Neural cell (in vitro differentiated cells): ENCODE data around the gene CDRT15. TPM values are rescaled to one million over a fixed set of nuclear protein-coding genes. Genes with fewer than 3 reads are reported as not detected.

ENCODE experiments used
- H2AFZ ChIP-seq: fragments of 200-600, 300-800 bp; sonication (generic), shearing (Covaris generic); 2 replicates; pipeline ENCODE4 v1.6.0; 2014; ENCODE audit warnings: low read depth, mild to moderate bottlenecking, antibody characterized with exemption, low read length, moderate library complexity
- H3F3A ChIP-seq: fragments of 200-600 bp; shearing (Covaris generic); 2 replicates; pipeline ENCODE4 v1.6.1; 2016; ENCODE audit warnings: mild to moderate bottlenecking, moderate library complexity, mixed read lengths, antibody characterized with exemption, low read length; ENCODE audit not compliant: insufficient read depth, poor library complexity, severe bottlenecking
- H3K27ac ChIP-seq: fragments of 200-600, 300-800 bp; sonication (generic), shearing (Covaris generic); 2 replicates; pipeline ENCODE4 v1.5.1; 2014; ENCODE audit warnings: mild to moderate bottlenecking, low read length, moderate library complexity
- H3K27me3 ChIP-seq: fragments of 300-800, 200-600 bp; sonication (generic), shearing (Covaris generic); 2 replicates; pipeline ENCODE4 v1.6.0; 2014; ENCODE audit warnings: mild to moderate bottlenecking, low read depth, low read length, moderate library complexity; ENCODE audit not compliant: insufficient read depth
- H3K36me3 ChIP-seq: fragments of 300-800, 200-600 bp; sonication (generic), shearing (Covaris generic); 2 replicates; pipeline ENCODE4 v1.5.1; 2014; ENCODE audit warnings: mild to moderate bottlenecking, antibody characterized with exemption, low read length, moderate library complexity; ENCODE audit not compliant: insufficient read depth
- H3K4me2 ChIP-seq: fragments of 300-800, 200-600 bp; sonication (generic), shearing (Covaris generic); 2 replicates; pipeline ENCODE4 v1.6.0; 2014; ENCODE audit warnings: mild to moderate bottlenecking, low read length
- H3K4me3 ChIP-seq: fragments of 300-800, 200-600 bp; sonication (generic), shearing (Covaris generic); 2 replicates; pipeline ENCODE4 v1.5.1; 2014; ENCODE audit warnings: mild to moderate bottlenecking, low read length, moderate library complexity
- H3K79me2 ChIP-seq: fragments of 200-600 bp; shearing (Covaris generic); replicated peaks from 2 replicates; pipeline ENCODE4 v1.6.0; 2014; ENCODE audit warnings: mild to moderate bottlenecking, low read length, moderate library complexity; ENCODE audit not compliant: insufficient read depth
- H3K9ac ChIP-seq: fragments of 300-800, 200-600 bp; sonication (generic), shearing (Covaris generic); 2 replicates; pipeline ENCODE4 v1.6.1; 2016; ENCODE audit warnings: mild to moderate bottlenecking, low read length, mixed read lengths
- H3K9me2 ChIP-seq: fragments of 200-600 bp; shearing (Covaris generic); 2 replicates; pipeline ENCODE4 v1.6.1; 2016; ENCODE audit warnings: mild to moderate bottlenecking, low read length, mixed read lengths; ENCODE audit not compliant: insufficient read depth
- H3K9me3 ChIP-seq: fragments of 200-600, 300-800 bp; sonication (generic), shearing (Covaris generic); 2 replicates; pipeline ENCODE4 v1.6.1; 2016; ENCODE audit warnings: mild to moderate bottlenecking, mixed run types, low read length, moderate library complexity, mixed read lengths
- H4K20me1 ChIP-seq: fragments of 200-600 bp; shearing (Covaris generic); 2 replicates; pipeline ENCODE4 v1.6.1; 2016; ENCODE audit warnings: mild to moderate bottlenecking, mixed run types; ENCODE audit not compliant: insufficient read depth
- CTCF ChIP-seq: fragments of 450-650 bp; IDR thresholded peaks from 2 replicates; pipeline ENCODE4 v1.5.1; 2014; ENCODE audit warnings: antibody characterized with exemption, mild to moderate bottlenecking, moderate library complexity; ENCODE audit not compliant: poor library complexity, severe bottlenecking
- EP300 ChIP-seq: fragments of 450-650 bp; conservative IDR thresholded peaks from 2 replicates; pipeline ENCODE4 v1.6.1; 2014; ENCODE audit warnings: antibody characterized with exemption, mild to moderate bottlenecking, moderate library complexity; ENCODE audit not compliant: poor library complexity, severe bottlenecking
- EZH2 ChIP-seq: fragments of 200-600, 300-800 bp; shearing (Covaris generic), sonication (generic); IDR thresholded peaks from 2 replicates; pipeline ENCODE4 v1.6.1; 2014; ENCODE audit warnings: antibody characterized with exemption, low read length, borderline replicate concordance, mild to moderate bottlenecking; ENCODE audit not compliant: insufficient read depth, poor library complexity, severe bottlenecking
- MXI1 ChIP-seq: fragments of 450-650 bp; conservative IDR thresholded peaks from 2 replicates; pipeline ENCODE4 v1.6.1; 2014; ENCODE audit warnings: antibody characterized with exemption, mild to moderate bottlenecking; ENCODE audit not compliant: poor library complexity, severe bottlenecking
- POLR2AphosphoS5 ChIP-seq: IDR thresholded peaks from 2 replicates; pipeline ENCODE4 v1.6.1; 2012
- RAD21 ChIP-seq: fragments of 450-650 bp; conservative IDR thresholded peaks from 2 replicates; pipeline ENCODE4 v1.6.1; 2014; ENCODE audit warnings: antibody characterized with exemption, mild to moderate bottlenecking, moderate library complexity
- REST ChIP-seq: IDR thresholded peaks from 2 replicates; pipeline ENCODE4 v1.6.1; 2012; ENCODE audit warnings: borderline replicate concordance
- SMC3 ChIP-seq: fragments of 450-650 bp; conservative IDR thresholded peaks from 2 replicates; pipeline ENCODE4 v1.6.1; 2014; ENCODE audit warnings: antibody characterized with exemption, mild to moderate bottlenecking, moderate library complexity; ENCODE audit not compliant: poor library complexity
- TAF1 ChIP-seq: IDR thresholded peaks from 2 replicates; pipeline ENCODE4 v1.6.1; 2012; ENCODE audit warnings: low read depth
- polyA plus RNA-seq: library from polyadenylated mRNA; depleted of rRNA; stranded (reverse); fragments of >200 nt; gene quantifications from 2 replicates; pipeline ENCODE4 v1.2.3, GENCODE V29; 2014

CDRT15 gene
- polyA plus RNA-seq, 1 donor from 2014 or later: not detected

GRCh38 chr17:14209215-14209614 lies 27.4 kb downstream of the CDRT15 start:
- Histone ChIP-seq H2AFZ (no peak overlapping the region), H3K9me3 (no peaks in the 10 kb centered on the region), H3K36me3 (no peaks in the 10 kb centered on the region), H3K9me2 (no peaks in the 10 kb centered on the region), H3K4me2 (no peak overlapping the region), H3K27ac (no peak overlapping the region), H3K9ac (no peak overlapping the region), H4K20me1 (no peaks in the 10 kb centered on the region), H3F3A (no peaks in the 10 kb centered on the region), H3K79me2 (no peaks in the 10 kb centered on the region), H3K27me3 (no peaks in the 10 kb centered on the region), H3K4me3 (no peak overlapping the region)
- no peak for TF ChIP-seq SMC3
- TF ChIP-seq REST: no peak
- TF ChIP-seq TAF1: no peak
- TF ChIP-seq POLR2AphosphoS5: no peak
- TF ChIP-seq EZH2: no peak
- no peak for TF ChIP-seq CTCF
- no peak for TF ChIP-seq MXI1
- TF ChIP-seq EP300: no peak
- TF ChIP-seq RAD21: no peak

- no peaks in the 10 kb centered on the region for H3F3A ChIP-seq
- H3K9ac ChIP-seq: no peak overlapping the region
- TF ChIP-seq CTCF: no peak
- TF ChIP-seq REST: no peak
- TF ChIP-seq SMC3: no peak
- TF ChIP-seq POLR2AphosphoS5: no peak
- TF ChIP-seq EZH2: no peak
- no peak for TF ChIP-seq RAD21
- no peak for TF ChIP-seq MXI1
- TF ChIP-seq TAF1: no peak
- no peak for TF ChIP-seq EP300
- H3K4me3 ChIP-seq: no peak overlapping the region
- no peaks in the 10 kb centered on the region for H3K9me2 ChIP-seq
- H2AFZ ChIP-seq: no peak overlapping the region
- no peaks in the 10 kb centered on the region for H3K36me3 ChIP-seq
- no peaks in the 10 kb centered on the region for H3K9me3 ChIP-seq
- H3K27ac ChIP-seq: no peak overlapping the region
- no peaks in the 10 kb centered on the region for H3K79me2 ChIP-seq
- no peak overlapping the region for H3K4me2 ChIP-seq
- no peaks in the 10 kb centered on the region for H3K27me3 ChIP-seq
- no peaks in the 10 kb centered on the region for H4K20me1 ChIP-seq
Observed at GRCh38 chr17:14207791-14208190, 28.9 kb downstream of the CDRT15 start.
